CD14-positive monocyte (primary cell): ENCODE measurements around the gene TXNL4A. TPM values are rescaled to one million over a fixed set of nuclear protein-coding genes. Genes with fewer than 3 reads are reported as not detected.

ENCODE experiments used
- DNase-seq, 3 donors: peaks; one replicate each; pipeline ENCODE4 v3.0.0-alpha.2; 2011 to 2022
- H2AFZ ChIP-seq: 2 replicates; pipeline ENCODE4 v1.6.0; 2012; ENCODE audit warnings: mild to moderate bottlenecking, low read depth, low read length, inconsistent platforms; ENCODE audit not compliant: insufficient read depth, poor library complexity, severe bottlenecking
- H3K27ac ChIP-seq, 2 donors: 1 replicate in 1 of 2; 2 replicates in 1 of 2; pipeline ENCODE4 v1.5.1; 2012 to 2013; ENCODE audit warnings: low read length in 2 of 2, control low read depth in 1 of 2, inconsistent platforms in 1 of 2, low read depth in 1 of 2, mild to moderate bottlenecking in 1 of 2
- H3K27me3 ChIP-seq, 2 donors: one replicate each; pipeline versions ENCODE4 v1.6.0 to v1.6.1; 2011 to 2013; ENCODE audit warnings: low read length in 2 of 2; ENCODE audit not compliant: control insufficient read depth in 2 of 2, insufficient read depth in 2 of 2
- H3K36me3 ChIP-seq, 2 donors: replicated peaks in 1 of 2; 1 replicate in 1 of 2; 2 replicates in 1 of 2; pipeline versions ENCODE4 v1.5.1 to v1.6.1; 2012 to 2013; ENCODE audit warnings: low read length in 2 of 2, control low read depth in 1 of 2, inconsistent platforms in 1 of 2, mild to moderate bottlenecking in 1 of 2; ENCODE audit not compliant: insufficient read depth in 2 of 2, control insufficient read depth in 1 of 2
- H3K4me1 ChIP-seq, 2 donors: 1 replicate in 1 of 2; 2 replicates in 1 of 2; pipeline versions ENCODE4 v1.5.1 to v1.6.1; 2012 to 2013; ENCODE audit warnings: low read length in 2 of 2, control low read depth in 1 of 2, inconsistent platforms in 1 of 2, mild to moderate bottlenecking in 1 of 2, moderate library complexity in 1 of 2; ENCODE audit not compliant: insufficient read depth in 2 of 2, control insufficient read depth in 1 of 2
- H3K4me2 ChIP-seq: replicated peaks from 2 replicates; pipeline ENCODE3; 2012; ENCODE audit warnings: low read length, moderate library complexity, mild to moderate bottlenecking; ENCODE audit not compliant: poor library complexity, severe bottlenecking; ENCODE audit errors: extremely low read depth
- H3K4me3 ChIP-seq, 3 experiments: fragments of 200-600 bp in 1 of 3; sonication (generic) in 1 of 3; replicated peaks in 1 of 3; 1 replicate in 2 of 3; 2 replicates in 1 of 3; pipeline ENCODE4 v1.5.1; 2011 to 2013; ENCODE audit warnings: low read length in 3 of 3, mild to moderate bottlenecking in 3 of 3, control low read depth in 2 of 3, low read depth in 2 of 3, inconsistent platforms in 1 of 3, moderate library complexity in 1 of 3
- H3K79me2 ChIP-seq: 2 replicates; pipeline ENCODE4 v1.6.0; 2012; ENCODE audit warnings: mild to moderate bottlenecking, control low read depth, inconsistent platforms, low read length, moderate library complexity; ENCODE audit not compliant: insufficient read depth
- H3K9ac ChIP-seq: 2 replicates; pipeline ENCODE4 v1.6.0; 2017; ENCODE audit warnings: low read length, mild to moderate bottlenecking; ENCODE audit not compliant: insufficient read depth, poor library complexity, severe bottlenecking
- H3K9me3 ChIP-seq, 2 donors: replicated peaks in 1 of 2; 1 replicate in 1 of 2; 2 replicates in 1 of 2; pipeline versions ENCODE4 v1.5.1 to v1.6.1; 2012 to 2013; ENCODE audit warnings: low read length in 2 of 2, control low read depth in 1 of 2; ENCODE audit not compliant: control insufficient read depth in 1 of 2, insufficient read depth in 1 of 2
- H4K20me1 ChIP-seq: 2 replicates; pipeline ENCODE4 v1.6.0; 2012; ENCODE audit warnings: mild to moderate bottlenecking, low read length, control low read depth, moderate library complexity; ENCODE audit not compliant: insufficient read depth
- H3K27ac Mint-ChIP-seq, 7 donors: one replicate each; pipeline ENCODE4 v1.8.0; 2020; ENCODE audit warnings: mild to moderate bottlenecking in 7 of 7, mixed read lengths in 7 of 7, moderate library complexity in 6 of 7, inconsistent platforms in 2 of 7
- H3K27me3 Mint-ChIP-seq, 3 donors: one replicate each; pipeline ENCODE4 v1.8.0; 2021 to 2022; ENCODE audit warnings: low read depth in 3 of 3, mild to moderate bottlenecking in 3 of 3, mixed read lengths in 3 of 3, moderate library complexity in 3 of 3, inconsistent platforms in 1 of 3
- H3K36me3 Mint-ChIP-seq, 2 donors: one replicate each; pipeline ENCODE4 v1.8.0; 2020; ENCODE audit warnings: mixed read lengths in 2 of 2, inconsistent platforms in 1 of 2, mild to moderate bottlenecking in 1 of 2
- H3K4me1 Mint-ChIP-seq: one replicate; pipeline ENCODE4 v1.8.0; 2020; ENCODE audit warnings: mild to moderate bottlenecking, mixed read lengths
- H3K4me3 Mint-ChIP-seq, 2 donors: one replicate each; pipeline ENCODE4 v1.8.0; 2020; ENCODE audit warnings: mild to moderate bottlenecking in 2 of 2, mixed read lengths in 2 of 2, moderate library complexity in 1 of 2
- H3K9me3 Mint-ChIP-seq, 7 donors: one replicate each; pipeline ENCODE4 v1.8.0; 2020 to 2022; ENCODE audit warnings: mixed read lengths in 7 of 7, mild to moderate bottlenecking in 6 of 7, moderate library complexity in 6 of 7, inconsistent platforms in 2 of 7
- WGBS: methylation state at CpG from one replicate; pipeline ENCODE4 v1.1.5; 2013; ENCODE audit warnings: missing lambda C conversion rate; ENCODE audit not compliant: insufficient coverage; 5-methylcytosine and 5-hydroxymethylcytosine counted together
- intact Hi-C, 2 donors: fragments of 100-400 bp; cut with micrococcal nuclease; formaldehyde crosslinking; loops; one replicate each; pipeline versions ENCODE4 v1.15.0 to v1.15.1; 2023
- polyA plus RNA-seq, 3 donors: library from polyadenylated mRNA; depleted of rRNA in 1 of 3; unstranded in 2 of 3; stranded (reverse) in 1 of 3; fragments of 300-500 nt in 2 of 3; fragments of >200 nt in 1 of 3; fragmentation: Illumina TruSeq in 2 of 3; gene quantifications; 1 replicate in 2 of 3; 2 replicates in 1 of 3; pipeline ENCODE4 v1.2.3, GENCODE V29; 2012 to 2021
- TF ChIP-seq, protein P1 (sequence below): fragments of 200-600 bp; IDR thresholded peaks from one replicate; pipeline ENCODE4 v1.8.0; 2022; ENCODE audit warnings: antibody characterized with exemption, mild to moderate bottlenecking

TXNL4A gene
- polyA plus RNA-seq, 3 donors: 34.5 to 192 (median 150) TPM

DNA sequence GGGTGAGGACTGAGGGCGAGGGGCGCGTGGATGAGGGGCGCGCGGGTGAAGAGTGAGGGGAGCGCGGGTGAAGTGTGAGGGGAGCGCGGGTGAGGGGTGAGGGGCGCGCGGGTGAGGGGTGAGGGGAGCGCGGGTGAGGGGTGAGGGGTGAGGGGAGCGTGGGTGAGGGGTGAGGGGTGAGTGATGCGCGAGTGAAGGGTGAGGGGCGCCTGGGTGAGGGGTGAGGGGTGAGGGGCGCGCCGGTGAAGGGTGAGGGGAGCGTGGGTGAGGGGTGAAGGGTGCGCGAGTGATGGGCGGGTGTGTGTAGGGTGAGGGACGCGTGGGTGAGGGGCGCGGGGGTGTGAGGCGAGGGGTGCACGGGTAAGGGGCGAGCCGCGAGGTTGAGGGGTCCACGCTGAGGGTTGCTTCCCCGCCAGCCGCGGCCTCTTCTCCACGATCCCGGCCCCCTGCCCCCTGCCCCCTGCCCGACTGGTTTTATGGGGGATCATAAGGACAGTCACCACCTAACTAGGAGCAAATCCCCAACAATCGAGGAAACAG is 35.8 kb downstream of the TXNL4A start:
- Histone ChIP-seq H3K4me2 (peak overlapping the region; percentile 82), H3K4me3 (peak overlapping the region; percentile 45 to 98 (median 66)), H3K9me3 (no peaks in the 10 kb centered on the region), H3K79me2 (peaks cover 36% of the 10 kb centered on the region), H3K27ac (no peak overlapping the region), H3K9ac (peak overlapping the region; percentile 95), H4K20me1 (peaks cover 32% of the 10 kb centered on the region), H3K4me1 (peaks cover 29 to 41% of the 10 kb centered on the region in 2 donors), H2AFZ (peak overlapping the region; percentile 96), H3K27me3 (peaks cover 0 to 2% of the 10 kb centered on the region in 2 donors), H3K36me3 (peaks cover 3 to 17% of the 10 kb centered on the region in 2 donors)
- WGBS: 38% methylated on average over 25 of the region's 43 CpGs
- TF ChIP-seq, protein P1, sequence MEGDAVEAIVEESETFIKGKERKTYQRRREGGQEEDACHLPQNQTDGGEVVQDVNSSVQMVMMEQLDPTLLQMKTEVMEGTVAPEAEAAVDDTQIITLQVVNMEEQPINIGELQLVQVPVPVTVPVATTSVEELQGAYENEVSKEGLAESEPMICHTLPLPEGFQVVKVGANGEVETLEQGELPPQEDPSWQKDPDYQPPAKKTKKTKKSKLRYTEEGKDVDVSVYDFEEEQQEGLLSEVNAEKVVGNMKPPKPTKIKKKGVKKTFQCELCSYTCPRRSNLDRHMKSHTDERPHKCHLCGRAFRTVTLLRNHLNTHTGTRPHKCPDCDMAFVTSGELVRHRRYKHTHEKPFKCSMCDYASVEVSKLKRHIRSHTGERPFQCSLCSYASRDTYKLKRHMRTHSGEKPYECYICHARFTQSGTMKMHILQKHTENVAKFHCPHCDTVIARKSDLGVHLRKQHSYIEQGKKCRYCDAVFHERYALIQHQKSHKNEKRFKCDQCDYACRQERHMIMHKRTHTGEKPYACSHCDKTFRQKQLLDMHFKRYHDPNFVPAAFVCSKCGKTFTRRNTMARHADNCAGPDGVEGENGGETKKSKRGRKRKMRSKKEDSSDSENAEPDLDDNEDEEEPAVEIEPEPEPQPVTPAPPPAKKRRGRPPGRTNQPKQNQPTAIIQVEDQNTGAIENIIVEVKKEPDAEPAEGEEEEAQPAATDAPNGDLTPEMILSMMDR: no peak
- Mint-ChIP-seq H3K27me3 (peaks cover 4 to 14% (median 8%) of the 10 kb centered on the region in 3 donors), H3K27ac (no peak overlapping the region), H3K36me3 (peaks cover 15 to 22% of the 10 kb centered on the region in 2 donors), H3K9me3 (peaks cover 0 to 3% (median 0%) of the 10 kb centered on the region in 7 donors), H3K4me1 (peaks cover 39% of the 10 kb centered on the region), H3K4me3 (no peak overlapping the region)
- DNase-seq: no peak
- intact Hi-C loops: loop anchor here (5.0 to 10.0 kb wide), 4 partner anchors 35 to 158 kb away; partner anchors contain the start of genes RBFA (in 2 of the 2), TXNL4A (in 2 of the 2) and KCNG2 (in 1 of the 2)

DNA sequence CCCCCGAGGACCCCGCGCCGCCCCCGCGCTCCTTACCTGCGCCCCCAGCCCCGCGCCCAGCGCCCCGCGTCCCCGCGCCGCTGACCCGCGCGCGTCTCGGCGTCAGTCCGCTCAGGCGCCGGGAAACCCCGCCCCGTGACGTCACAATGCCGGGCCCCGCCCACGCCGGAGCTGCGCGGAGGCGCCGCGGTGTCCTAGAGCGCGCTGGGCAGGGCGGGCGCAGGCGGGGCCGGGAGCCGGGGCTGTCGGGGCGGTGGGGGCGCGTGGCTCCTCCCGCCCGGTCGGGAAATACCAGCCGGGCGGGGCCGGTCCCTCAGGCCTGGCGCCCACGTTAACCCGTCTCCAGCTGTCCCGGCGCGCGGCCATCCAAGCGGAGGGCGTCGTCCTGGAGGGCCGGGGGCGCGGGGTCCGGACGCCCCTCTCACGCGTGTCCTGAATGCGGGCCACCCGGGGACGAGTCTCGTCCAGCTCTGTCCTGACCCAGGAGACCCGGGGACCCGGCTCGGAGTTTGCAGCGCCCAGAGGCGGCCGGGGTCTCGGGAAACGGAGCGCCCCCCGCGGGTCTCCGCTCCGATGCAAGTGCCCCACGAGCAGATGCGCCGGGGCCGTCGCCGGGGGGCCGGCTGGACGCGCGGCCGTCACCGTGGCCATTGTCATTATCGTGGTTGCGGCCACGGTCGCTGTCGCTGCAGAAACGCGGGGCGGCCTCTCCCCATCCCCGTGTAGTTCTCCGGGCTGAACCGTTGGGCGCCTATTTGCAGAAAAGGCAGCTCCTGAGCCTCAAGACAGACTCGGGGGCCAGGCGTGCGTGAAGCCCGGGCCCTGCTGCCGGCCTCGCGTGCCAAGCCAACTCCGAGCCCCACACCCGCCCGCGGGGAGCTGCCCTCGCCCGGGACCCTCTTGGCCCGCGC is 36.6 kb downstream of the TXNL4A start, which contains the start of gene SLC66A2:
TSS of gene SLC66A2 (minus strand) at position 109 of the 911 bp plus-strand sequence. CDS start 727 bp downstream, outside the sequence.
- Mint-ChIP-seq H3K9me3 (peaks cover 0 to under 1% (median 0%) of the 10 kb centered on the region in 7 donors), H3K4me3 (peak within 1 kb of the TSS; percentile 87 to 91), H3K27me3 (peaks cover 4 to 14% (median 8%) of the 10 kb centered on the region in 3 donors), H3K4me1 (peaks cover 39% of the 10 kb centered on the region), H3K36me3 (peaks cover 20 to 28% of the 10 kb centered on the region in 2 donors), H3K27ac (peak within 1 kb of the TSS; percentile 85 to 94 (median 93))
- TF ChIP-seq, protein P1: no peak
- H3K27me3 ChIP-seq: peaks cover 0 to 2% of the 10 kb centered on the region in 2 donors
- peak; percentile 83 to 90 (median 89) for DNase-seq
- peaks cover 6 to 22% of the 10 kb centered on the region in 2 donors for H3K36me3 ChIP-seq
- H3K9me3 ChIP-seq: no peaks in the 10 kb centered on the region
- peaks cover 43% of the 10 kb centered on the region for H3K79me2 ChIP-seq
- intact Hi-C loops: loop anchor here (5.0 to 10.0 kb wide), 4 partner anchors 36 to 157 kb away; partner anchors contain the start of genes RBFA (in 2 of the 2), TXNL4A (in 2 of the 2) and KCNG2 (in 1 of the 2)
- peak within 1 kb of the TSS; percentile 95 for H3K9ac ChIP-seq
- peaks cover 39% of the 10 kb centered on the region for H4K20me1 ChIP-seq
- peaks cover 29 to 41% of the 10 kb centered on the region in 2 donors for H3K4me1 ChIP-seq
- H2AFZ ChIP-seq: peak within 1 kb of the TSS; percentile 96
- peak within 1 kb of the TSS; percentile 64 to 80 for H3K27ac ChIP-seq
- H3K4me3 ChIP-seq: peak within 1 kb of the TSS; percentile 66 to 98 (median 82)
- under 1% methylated on average over 120 of the region's 126 CpGs for WGBS
- H3K4me2 ChIP-seq: peak within 1 kb of the TSS; percentile 82
